Neutrophil (primary cell): ENCODE data around the gene RTN1.

Experiments
- H3K27ac ChIP-seq: fragments of 200-600 bp; sonication (generic); 2 replicates; pipeline ENCODE4 v1.5.1; 2016; ENCODE audit warnings: mild to moderate bottlenecking, moderate library complexity
- H3K27me3 ChIP-seq: fragments of 200-600 bp; sonication (generic); 2 replicates; pipeline ENCODE4 v1.6.0; 2016; ENCODE audit warnings: mild to moderate bottlenecking
- H3K36me3 ChIP-seq: fragments of 200-600 bp; sonication (generic); 2 replicates; pipeline ENCODE4 v1.5.1; 2017
- H3K4me1 ChIP-seq, 2 experiments: fragments of 200-600 bp in 1 of 2; sonication (generic) in 1 of 2; 1 replicate in 1 of 2; 2 replicates in 1 of 2; pipeline versions ENCODE4 v1.5.1 to v1.6.1; 2013 to 2016; ENCODE audit warnings: low read depth in 1 of 2, low read length in 1 of 2, mild to moderate bottlenecking in 1 of 2, moderate library complexity in 1 of 2; ENCODE audit not compliant: control insufficient read depth in 1 of 2, insufficient read depth in 1 of 2
- H3K4me3 ChIP-seq, 2 experiments: fragments of 200-600 bp in 1 of 2; sonication (generic) in 1 of 2; 1 replicate in 1 of 2; 2 replicates in 1 of 2; pipeline ENCODE4 v1.5.1; 2013 to 2016; ENCODE audit warnings: low read depth in 1 of 2, low read length in 1 of 2, mild to moderate bottlenecking in 1 of 2, moderate library complexity in 1 of 2
- H3K9me3 ChIP-seq: fragments of 200-600 bp; sonication (generic); 2 replicates; pipeline ENCODE4 v1.5.1; 2016
- TF ChIP-seq, protein P1 (sequence below): fragments of 200-600 bp; sonication (generic); IDR thresholded peaks from 2 replicates; pipeline ENCODE4 v1.5.1; 2016; ENCODE audit warnings: antibody characterized with exemption

The RTN1 gene

DNA sequence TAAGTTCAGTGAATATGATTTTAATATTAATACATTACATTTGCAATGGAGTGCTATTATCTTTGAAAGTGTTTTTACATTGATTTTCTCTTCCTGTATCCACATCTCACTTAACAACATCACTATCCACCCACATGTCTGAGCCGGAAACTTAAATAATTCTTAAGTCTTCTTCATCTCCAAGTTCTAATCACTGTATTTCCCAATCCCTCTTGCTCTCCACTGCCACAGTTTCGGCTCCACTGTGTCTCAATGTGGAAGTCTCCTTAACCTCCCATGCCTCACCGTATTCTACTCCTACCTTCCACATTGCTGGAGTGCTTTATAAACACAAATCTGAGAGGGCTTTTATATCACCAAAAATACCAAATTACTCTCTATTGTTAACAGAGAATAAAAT, 25.3 kb downstream of the RTN1 start:
- H3K4me1 ChIP-seq, result peaks cover 5 to 15% of the 10 kb centered on the region in 2 experiments
- no peaks in the 10 kb centered on the region for H3K9me3 ChIP-seq
- no peaks in the 10 kb centered on the region for H3K36me3 ChIP-seq
- no peak overlapping the region for H3K4me3 ChIP-seq
- H3K27me3 ChIP-seq, result peaks cover 17% of the 10 kb centered on the region
- H3K27ac ChIP-seq, result no peak overlapping the region
- TF ChIP-seq, protein P1, sequence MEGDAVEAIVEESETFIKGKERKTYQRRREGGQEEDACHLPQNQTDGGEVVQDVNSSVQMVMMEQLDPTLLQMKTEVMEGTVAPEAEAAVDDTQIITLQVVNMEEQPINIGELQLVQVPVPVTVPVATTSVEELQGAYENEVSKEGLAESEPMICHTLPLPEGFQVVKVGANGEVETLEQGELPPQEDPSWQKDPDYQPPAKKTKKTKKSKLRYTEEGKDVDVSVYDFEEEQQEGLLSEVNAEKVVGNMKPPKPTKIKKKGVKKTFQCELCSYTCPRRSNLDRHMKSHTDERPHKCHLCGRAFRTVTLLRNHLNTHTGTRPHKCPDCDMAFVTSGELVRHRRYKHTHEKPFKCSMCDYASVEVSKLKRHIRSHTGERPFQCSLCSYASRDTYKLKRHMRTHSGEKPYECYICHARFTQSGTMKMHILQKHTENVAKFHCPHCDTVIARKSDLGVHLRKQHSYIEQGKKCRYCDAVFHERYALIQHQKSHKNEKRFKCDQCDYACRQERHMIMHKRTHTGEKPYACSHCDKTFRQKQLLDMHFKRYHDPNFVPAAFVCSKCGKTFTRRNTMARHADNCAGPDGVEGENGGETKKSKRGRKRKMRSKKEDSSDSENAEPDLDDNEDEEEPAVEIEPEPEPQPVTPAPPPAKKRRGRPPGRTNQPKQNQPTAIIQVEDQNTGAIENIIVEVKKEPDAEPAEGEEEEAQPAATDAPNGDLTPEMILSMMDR, result no peak

DNA sequence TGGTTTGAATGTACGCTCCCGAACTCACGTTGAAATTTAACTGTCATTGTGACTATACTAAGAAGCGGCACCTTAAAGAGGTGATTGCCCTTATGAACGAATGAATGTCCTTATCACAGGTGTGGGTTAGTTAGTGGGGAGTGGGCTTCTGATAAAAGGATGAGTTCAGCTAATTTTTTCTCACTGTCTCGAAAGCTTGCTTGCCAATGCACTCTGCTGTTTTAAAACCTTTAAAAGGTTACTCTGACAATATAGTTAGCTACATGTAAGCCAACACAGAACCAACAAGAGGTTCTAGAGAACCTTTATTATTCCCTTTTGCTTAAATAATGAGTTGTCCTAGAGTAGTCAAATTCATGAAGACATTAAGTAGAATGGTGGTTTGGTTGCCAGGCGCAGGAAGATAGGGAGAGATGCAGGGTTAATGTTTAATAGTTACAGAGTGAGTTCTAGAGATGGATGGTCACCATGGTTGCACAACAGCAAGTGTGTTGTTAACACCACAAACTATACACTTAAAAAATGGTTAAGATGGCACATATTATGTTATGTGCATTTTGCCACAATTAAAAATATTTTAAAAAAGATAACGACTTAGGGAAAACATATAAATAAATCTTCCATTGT, 26.3 kb downstream of the RTN1 start:
- TF ChIP-seq, protein P1, result no peak
- Histone ChIP-seq H3K4me1 (peaks cover 2 to 5% of the 10 kb centered on the region in 2 experiments), H3K36me3 (no peaks in the 10 kb centered on the region), H3K4me3 (no peak overlapping the region), H3K9me3 (no peaks in the 10 kb centered on the region), H3K27me3 (peaks cover 19% of the 10 kb centered on the region), H3K27ac (no peak overlapping the region)

DNA sequence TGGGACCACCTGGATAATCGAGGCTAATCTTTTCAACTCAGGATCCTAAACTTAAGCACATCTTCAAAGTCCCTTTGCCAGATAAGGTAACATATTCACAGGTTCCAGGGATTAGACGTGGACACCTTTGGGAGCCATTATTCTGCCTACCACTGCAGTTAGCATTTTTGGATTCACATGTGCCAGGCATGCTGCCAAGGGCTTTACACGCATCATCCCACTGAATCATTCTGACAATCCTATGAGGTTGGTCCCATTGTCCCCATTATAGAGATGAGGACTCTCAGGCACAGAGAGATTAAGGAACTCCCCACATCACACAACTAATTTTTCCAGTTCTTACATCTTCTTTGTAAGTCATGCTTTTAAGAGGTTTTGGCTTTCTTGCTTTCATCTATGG, 34.5 kb downstream of the RTN1 start:
- no peaks in the 10 kb centered on the region for H3K36me3 ChIP-seq
- no peak overlapping the region for H3K4me3 ChIP-seq
- H3K4me1 ChIP-seq, result no peaks in the 10 kb centered on the region
- H3K27ac ChIP-seq, result no peak overlapping the region
- peaks cover 10% of the 10 kb centered on the region for H3K27me3 ChIP-seq
- TF ChIP-seq, protein P1, result no peak
- no peaks in the 10 kb centered on the region for H3K9me3 ChIP-seq

DNA sequence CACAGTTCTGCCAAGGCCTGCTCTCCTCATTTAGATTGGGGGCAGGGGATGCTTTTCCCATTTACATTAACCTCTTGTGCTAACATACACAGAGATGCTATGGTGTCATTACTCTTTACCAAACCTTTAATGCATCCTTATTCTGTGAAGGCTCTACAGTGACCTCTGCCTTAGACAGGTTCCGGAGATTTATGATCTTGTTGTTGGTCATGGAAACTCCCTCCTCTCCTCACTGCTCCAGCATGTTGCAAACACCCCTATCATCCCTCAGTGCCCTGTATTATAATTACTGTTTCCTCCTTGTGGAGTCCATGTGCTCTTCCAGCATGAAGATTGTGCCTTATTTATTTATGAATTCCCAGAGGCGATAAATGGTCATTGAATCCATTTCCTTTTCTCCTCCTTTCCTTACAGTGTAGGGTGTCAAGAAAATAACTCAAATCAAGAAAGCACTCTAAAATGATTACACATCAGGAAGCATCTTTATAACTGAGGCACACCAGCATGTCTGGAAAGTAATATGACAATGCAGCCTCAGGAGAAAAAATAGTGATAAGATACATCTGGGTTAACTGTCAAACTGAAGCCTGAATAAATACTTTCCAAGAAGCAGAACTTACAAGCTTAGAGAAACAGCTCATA, 37.8 kb downstream of the RTN1 start:
- Histone ChIP-seq H3K4me3 (no peak overlapping the region), H3K9me3 (no peaks in the 10 kb centered on the region), H3K27me3 (no peaks in the 10 kb centered on the region), H3K36me3 (no peaks in the 10 kb centered on the region), H3K27ac (no peak overlapping the region), H3K4me1 (peaks cover 4 to 10% of the 10 kb centered on the region in 2 experiments)
- TF ChIP-seq, protein P1, result no peak

DNA sequence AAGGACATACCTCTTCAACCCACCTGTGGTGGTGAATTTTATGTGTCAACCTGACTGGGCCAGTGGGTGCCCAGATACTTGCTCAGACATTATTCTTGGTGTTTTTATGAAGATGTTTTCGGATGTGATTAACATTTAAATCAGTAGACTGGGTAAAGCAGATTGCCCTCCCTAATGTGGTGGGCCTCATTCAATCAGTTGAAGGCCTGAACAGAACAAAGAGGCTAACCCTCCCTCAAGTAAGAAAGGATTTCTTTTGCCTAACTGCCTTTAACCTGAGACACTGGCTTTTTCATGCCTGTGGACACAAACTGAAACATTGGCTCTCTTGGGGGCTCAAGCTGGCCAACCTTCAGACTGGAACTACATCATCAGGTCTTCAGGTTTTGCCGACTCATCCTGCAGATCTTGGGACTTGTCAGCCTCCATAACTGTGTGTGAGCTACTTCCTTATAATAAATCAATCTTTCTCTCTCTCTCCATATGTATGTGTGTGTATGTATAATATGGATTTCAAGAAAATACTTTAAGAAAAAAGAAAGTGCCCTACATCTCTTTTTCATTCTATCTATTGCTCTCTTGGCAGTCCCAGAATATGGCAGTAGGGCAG, 39.4 kb downstream of the RTN1 start:
- TF ChIP-seq, protein P1, result no peak
- Histone ChIP-seq H3K9me3 (no peaks in the 10 kb centered on the region), H3K27ac (no peak overlapping the region), H3K36me3 (no peaks in the 10 kb centered on the region), H3K4me3 (no peak overlapping the region), H3K27me3 (no peaks in the 10 kb centered on the region), H3K4me1 (peaks cover 4 to 10% of the 10 kb centered on the region in 2 experiments)
